Measurements from ENCODE around the gene MMRN2.

MMRN2 gene

DNA sequence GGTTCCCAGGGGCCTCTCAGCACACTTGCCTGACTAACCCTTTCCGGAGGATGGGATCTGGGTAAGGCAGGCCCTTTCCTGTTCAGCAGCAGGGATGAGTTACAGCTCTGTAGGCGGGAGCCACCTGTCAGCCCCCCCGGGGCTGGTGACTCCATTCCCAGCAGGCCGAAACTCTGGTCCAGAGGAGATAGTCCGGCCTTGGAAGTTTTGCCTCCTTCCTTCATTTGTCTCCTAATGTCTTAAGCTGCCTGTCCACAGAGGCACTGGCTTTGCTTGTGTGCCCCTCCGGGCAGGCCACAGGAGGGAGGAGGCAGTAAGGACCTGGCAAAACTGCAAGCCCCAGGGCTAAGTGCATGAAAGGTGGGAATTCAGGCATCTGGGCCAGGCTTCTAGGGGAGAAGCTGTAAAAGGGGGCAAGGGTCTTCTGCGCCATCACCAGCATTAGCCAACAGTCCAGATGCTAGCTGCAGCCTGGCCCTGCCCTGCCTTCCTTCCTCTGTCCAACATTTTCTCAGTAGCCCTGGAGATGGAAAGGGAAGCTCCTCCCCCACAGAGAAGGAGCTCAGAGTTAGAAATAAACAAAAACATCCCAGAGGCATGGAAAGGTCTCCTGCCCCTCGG lies 12.1 kb upstream of the MMRN2 start:
- DNase-seq (ENCODE audit: low spot score): peak; percentile 58

DNA sequence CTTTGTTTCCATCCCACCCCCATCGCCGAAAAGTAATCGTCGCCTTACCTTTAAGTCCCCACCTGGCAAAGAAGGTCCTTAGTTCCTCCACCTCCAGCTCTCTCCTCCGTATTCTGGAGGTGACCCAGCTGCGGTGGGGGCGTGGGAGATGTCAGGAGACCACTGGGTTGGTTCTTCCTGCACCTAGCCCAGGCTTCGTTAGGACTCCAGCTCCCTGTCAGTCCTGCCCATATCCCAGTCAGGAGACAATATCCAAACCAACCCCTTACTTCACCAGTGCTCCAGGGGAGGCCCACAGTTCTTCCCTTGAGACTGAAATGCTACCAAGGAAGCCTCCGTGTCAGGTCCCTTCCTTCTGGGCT lies 11.6 kb upstream of the MMRN2 start:
- no peak for DNase-seq (ENCODE audit: low spot score)

DNA sequence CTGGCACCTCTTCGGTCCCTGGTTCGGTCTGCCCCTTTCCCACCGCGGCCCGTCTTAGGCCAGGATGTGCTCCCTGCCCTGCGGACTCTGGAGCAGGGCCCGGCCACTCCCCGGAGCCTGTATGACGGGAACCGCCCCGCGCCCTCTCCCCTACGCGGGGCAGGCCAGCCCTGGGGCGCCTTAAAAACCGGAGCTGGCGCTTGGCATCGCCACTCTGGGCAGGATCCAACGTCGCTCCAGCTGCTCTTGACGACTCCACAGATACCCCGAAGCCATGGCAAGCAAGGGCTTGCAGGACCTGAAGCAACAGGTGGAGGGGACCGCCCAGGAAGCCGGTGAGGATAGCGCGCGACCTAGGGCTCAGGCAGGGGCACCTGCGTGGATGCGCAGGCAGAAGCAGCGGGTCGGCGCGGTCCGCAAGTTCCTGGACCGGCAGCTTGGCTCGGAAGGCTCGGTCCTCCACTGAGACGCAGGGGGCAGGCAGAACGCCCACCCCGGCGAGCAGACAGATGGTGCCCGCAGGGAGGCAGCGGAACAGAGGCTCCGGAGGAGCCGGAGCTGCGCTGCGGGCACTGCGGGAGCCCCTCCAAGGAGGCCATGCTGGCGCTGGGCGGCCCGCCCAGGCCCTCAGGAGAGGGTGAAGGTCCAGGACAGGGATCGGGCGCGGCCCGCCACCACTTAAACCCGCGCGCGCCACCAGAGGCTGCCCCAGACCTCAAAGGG lies 11.0 kb upstream of the MMRN2 start, which contains the start of gene ADIRF:
Gene ADIRF (plus strand): TSS at position 212 of the 723 bp plus-strand sequence. CDS start 63 bp downstream, at position 275.
- DNase-seq (ENCODE audit: low spot score): no peak

DNA sequence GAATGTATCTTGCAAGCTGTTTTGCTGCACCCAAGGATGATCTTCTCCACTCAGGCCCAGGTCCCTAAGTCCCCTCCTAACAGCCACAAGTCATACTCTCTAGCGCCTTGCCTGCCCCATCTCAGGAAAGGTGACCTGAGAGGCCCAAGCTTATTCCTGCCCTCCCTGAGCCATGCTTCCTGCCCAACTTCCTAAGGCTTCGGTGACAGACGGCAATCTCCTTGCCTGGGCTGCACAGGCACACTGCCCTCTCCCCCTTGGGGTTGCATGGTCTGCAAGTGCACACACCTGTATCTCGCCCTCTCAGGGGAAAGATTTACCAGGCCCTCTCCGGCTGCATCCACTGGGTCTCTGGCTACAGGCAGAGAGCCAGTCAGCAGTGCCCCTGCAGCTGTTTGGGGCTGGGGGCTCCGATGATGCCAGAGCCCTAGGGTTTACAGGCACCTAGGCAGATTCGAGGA lies 10.1 kb upstream of the MMRN2 start:
- DNase-seq (ENCODE audit: low spot score): no peak

GRCh38 chr10:86965986-86966654 lies 8.7 kb upstream of the MMRN2 start:
- no peak for DNase-seq (ENCODE audit: low spot score)

DNA sequence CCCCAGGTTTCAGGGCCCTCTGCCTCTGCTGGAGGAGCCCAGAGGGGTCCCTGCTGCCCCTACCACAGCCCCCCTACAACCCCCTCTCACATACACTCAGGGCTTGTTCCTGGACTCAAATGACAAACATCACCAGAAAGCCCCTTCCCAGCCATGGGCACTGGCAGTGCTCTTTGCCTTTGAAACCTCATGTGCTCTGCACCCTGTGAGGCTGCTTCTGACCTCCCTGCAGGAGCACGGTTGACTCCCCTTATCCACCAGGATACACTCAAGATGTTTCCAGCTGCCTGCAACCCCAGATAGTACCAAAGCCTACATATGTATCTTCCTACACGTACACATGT lies 7.4 kb upstream of the MMRN2 start:
- DNase-seq (ENCODE audit: low spot score): no peak

DNA sequence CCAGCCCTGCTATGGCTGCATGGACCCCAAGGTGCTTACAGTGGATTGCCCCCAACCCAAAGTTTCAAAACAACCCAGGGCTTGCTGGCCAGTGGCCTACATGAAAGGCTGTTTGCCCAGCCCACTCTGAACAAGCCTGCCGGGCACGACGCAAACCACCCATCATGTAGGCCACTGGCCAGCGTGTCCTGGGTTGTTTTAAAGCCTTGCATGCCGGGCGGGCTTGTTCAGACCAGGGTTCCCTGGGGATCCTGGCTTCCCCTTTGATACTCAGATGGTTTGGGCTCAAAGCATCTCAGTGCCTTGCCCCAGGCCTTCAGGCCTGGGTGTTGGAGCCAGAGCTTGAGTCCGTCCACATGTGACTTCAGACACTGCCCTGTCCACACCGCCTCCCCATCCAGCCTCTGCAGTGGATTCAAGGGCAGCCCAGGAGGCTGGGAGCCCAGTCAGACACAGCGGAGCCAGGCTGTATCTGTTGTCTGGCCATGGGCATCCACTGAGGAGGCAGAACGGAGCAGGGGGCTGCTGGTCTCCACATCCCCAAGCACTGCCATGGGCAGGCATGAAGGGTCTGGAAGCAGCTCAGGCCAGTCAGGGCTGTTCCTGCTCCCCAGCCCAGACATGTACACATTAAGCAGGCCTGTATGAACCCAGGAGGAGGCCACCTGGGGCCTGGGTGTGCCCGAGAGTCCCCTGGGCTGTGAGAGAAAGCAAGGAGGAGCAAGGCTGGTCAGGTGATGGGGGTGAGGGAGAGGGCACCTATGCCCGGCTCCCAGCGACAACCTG lies 6.8 kb upstream of the MMRN2 start:
- DNase-seq (ENCODE audit: low spot score): no peak

GRCh38 chr10:86963341-86963919 lies 6.0 kb upstream of the MMRN2 start:
- no peak for DNase-seq (ENCODE audit: low spot score)

DNA sequence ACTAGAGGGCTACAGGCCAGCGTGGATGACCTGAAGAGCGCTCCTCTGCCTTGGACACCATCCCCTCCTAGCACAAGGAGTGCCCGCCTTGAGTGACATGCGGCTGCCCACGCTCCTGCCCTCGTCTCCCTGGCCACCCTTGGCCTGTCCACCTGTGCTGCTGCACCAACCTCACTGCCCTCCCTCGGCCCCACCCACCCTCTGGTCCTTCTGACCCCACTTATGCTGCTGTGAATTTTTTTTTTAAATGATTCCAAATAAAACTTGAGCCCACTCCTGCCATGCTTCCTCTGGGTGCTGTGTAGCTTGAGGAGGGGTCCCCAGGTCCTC lies 5.5 kb upstream of the MMRN2 start:
- DNase-seq (ENCODE audit: low spot score): no peak

DNA sequence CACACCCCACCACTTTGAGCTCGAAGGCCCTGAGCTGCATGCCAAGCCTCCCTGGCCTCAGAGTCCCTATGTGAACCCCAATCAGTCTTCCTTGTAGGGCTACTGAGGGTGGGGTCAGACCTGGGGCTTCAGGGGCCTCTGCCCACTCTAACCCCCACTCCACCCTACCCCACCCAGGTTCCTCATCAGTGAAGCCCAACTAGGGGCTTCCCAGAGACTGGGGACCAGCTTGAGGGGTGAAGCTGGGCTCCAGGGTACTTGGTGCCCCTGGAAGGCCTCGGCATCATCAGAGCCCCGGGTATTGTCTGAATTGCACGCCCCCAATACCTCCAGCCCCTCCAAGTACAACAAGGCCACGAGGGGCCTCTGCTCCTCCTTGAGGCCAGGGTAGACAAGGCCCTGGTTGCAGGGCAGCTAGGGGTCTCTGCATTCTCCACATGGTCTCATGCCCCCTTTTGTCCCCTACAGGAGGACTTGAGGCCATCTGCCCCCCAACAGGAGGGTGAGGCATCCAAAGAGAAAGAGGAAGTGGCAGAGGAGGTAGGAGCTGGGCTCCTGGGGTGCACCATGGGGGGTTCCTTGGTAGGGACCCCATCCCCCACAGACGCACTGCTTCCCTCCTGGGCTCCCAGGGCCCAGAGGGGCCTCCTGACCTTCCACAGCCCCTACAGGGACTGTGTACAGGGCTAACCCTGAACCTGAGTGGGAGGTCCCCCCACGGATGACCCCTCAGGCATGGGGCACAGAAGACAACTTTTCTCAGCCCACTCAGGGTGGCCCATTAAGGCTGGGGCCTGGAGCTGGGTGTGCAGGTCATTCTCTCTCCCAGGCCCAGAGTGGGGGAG lies 4.9 kb upstream of the MMRN2 start:
- no peak for DNase-seq (ENCODE audit: low spot score)

GRCh38 chr10:86961481-86962091 lies 4.2 kb upstream of the MMRN2 start:
- DNase-seq (ENCODE audit: low spot score): no peak

GRCh38 chr10:86960863-86961434 lies 3.5 kb upstream of the MMRN2 start:
- no peak for DNase-seq (ENCODE audit: low spot score)

DNA sequence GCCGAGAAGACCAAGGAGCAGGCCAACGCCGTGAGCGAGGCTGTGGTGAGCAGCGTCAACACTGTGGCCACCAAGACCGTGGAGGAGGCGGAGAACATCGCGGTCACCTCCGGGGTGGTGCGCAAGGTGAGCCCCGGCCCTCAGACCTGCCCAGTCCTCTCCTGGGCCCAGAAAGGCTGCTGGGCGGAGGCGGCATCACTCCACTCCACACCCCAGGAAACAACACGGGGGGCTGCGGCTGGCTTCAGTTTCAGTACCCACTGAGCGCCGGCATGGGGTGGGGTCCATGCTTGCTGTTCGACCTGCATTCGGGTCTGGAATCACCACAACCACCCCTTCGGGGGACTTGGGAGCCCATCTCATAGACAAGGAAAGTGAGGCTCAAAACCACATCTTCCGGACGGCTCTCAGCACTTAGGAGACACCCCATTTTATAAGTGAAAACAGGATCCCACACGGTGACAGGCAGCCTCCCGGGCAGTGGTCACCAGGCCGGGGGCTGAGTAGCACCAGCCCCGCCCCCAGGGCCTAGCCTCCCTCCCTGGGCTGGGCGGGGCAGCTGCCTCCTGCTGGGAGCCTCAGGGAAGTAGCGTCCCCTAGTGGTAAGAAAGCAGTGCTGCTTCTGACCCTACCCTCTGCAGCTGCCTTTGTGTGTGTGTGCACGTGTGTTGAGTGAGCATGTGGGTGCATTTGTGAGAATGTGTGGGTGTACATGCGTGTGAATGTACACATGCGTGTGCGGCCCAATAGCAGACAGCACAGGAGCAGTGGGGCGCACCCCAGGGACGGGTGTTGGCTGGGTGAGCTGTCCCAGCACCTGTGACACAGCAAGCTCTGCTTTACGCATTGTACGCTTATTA lies 2.8 kb upstream of the MMRN2 start:
- peak; percentile 86 for DNase-seq (ENCODE audit: low spot score)

- DNase-seq (ENCODE audit: low spot score): no peak
Measured at GRCh38 chr10:86959737-86960002, 2.3 kb upstream of the MMRN2 start.

DNA sequence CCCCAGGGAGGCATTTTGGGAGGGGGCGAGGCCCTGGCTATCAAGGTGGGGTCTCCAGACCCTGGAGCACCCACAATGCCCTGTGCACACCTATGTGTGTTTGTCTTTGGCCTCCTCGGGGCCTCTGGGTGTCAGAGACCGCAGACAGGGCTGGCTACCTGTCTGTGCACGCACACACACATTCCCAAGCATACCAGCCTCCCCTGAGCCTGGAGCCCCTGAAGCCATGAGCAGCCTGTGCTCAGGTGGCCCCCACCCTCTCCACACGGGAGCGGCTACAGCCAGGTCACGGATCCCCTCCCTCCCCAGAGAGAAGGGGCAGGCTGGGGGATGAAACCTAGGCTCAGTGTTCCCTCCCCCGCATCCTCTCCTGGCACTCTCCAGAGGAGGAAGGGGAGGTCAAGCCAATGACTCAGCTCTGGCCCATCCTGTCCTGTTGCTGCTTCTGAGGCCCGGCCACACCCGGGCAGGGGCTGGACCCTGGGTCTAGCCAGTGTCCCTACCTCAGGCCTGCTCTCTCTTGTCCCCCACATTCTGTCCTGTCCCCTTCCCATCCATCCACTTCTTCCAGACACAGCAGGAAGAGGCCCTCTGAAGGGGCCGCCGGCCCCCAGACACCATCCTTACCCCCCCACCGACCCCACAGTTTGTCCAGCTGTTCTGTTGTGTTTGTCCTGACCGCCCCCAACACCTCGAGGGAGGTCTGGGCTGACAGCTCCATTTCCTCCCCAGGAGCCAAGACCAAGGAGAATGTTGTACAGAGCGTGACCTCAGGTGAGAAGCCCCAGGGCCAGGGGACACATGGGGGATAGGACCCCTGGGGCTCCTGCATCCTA lies 1.7 kb upstream of the MMRN2 start:
- DNase-seq (ENCODE audit: low spot score): peak; percentile 84

GRCh38 chr10:86958116-86958900 lies 893 bp upstream of the MMRN2 start, which contains the start of gene SNCG:
Gene SNCG, plus strand, starts transcription at chr10:86958599. Its CDS starts 99 bp downstream, at chr10:86958698.
- no peak for DNase-seq (ENCODE audit: low spot score)

DNA sequence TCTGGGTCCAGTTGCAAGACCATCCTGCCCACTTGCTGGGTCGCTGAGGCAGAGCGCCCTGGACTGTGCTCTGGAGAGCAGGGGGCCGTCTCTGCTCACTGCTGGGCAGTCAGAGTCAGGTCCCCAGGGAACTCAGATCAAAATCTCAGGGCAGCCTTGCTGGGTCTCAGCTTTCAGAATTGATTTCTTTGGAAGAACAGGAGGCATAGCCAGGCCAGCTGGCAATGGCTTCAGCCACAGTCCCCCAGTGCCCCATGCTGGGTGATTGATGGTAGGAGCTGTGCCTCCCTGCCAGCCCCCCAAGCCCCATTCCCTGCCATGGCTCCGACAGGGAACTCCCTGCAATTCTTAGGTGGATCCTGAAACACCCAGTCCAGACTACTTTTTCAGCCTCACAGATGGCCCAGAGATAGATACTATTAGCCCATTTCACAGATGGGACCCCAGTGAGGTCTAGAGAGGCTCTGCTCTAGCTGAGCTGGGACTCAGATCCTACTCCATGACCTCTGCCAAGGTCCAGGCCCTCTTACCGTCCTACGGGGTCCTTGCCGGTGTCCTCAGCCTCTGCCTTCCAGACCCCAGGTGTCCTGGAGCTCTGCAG lies 467 bp downstream of the MMRN2 start:
- no peak for DNase-seq (ENCODE audit: low spot score)

All from hepatic stellate cell (primary cell).